Karpas-422 (cell line): Measurements from ENCODE around the gene LAG3. TPM values are rescaled to one million over a fixed set of nuclear protein-coding genes. Genes with fewer than 3 reads are reported as not detected.

Source experiments
- DNase-seq: peaks from one replicate; pipeline ENCODE4 v3.0.0-alpha.2; 2015
- H2AFZ ChIP-seq: fragments of 200-600 bp; sonication (generic); 2 replicates; pipeline ENCODE4 v1.6.1; 2014; ENCODE audit warnings: antibody characterized with exemption, low read length, mixed read lengths
- H3K27ac ChIP-seq: fragments of 200-600 bp; sonication (generic); 2 replicates; pipeline ENCODE4 v1.5.1; 2014; ENCODE audit warnings: mild to moderate bottlenecking, low read length, moderate library complexity
- H3K27me3 ChIP-seq: fragments of 200-600 bp; sonication (generic); 2 replicates; pipeline ENCODE4 v1.6.1; 2014; ENCODE audit warnings: low read length, mixed read lengths
- H3K36me3 ChIP-seq: fragments of 200-600 bp; sonication (generic); 2 replicates; pipeline ENCODE4 v1.6.1; 2014; ENCODE audit warnings: low read length, mixed read lengths; ENCODE audit not compliant: insufficient read depth
- H3K4me1 ChIP-seq: fragments of 200-600 bp; sonication (generic); 2 replicates; pipeline ENCODE4 v1.6.1; 2014; ENCODE audit warnings: mild to moderate bottlenecking, low read length, mixed read lengths
- H3K4me2 ChIP-seq: fragments of 200-600 bp; sonication (generic); 2 replicates; pipeline ENCODE4 v1.6.1; 2014; ENCODE audit warnings: low read length, low read depth, mild to moderate bottlenecking; ENCODE audit not compliant: poor library complexity, severe bottlenecking
- H3K4me3 ChIP-seq: fragments of 200-600 bp; sonication (generic); 2 replicates; pipeline ENCODE4 v1.5.1; 2014; ENCODE audit warnings: mild to moderate bottlenecking, antibody characterized with exemption, low read length, mixed read lengths
- H3K79me2 ChIP-seq: fragments of 200-600 bp; sonication (generic); 2 replicates; pipeline ENCODE4 v1.6.1; 2014; ENCODE audit warnings: mild to moderate bottlenecking, low read length, mixed read lengths
- H3K9ac ChIP-seq: fragments of 200-600 bp; sonication (generic); 2 replicates; pipeline ENCODE4 v1.6.0; 2014; ENCODE audit warnings: low read length
- H3K9me2 ChIP-seq: fragments of 200-600 bp; sonication (generic), shearing (Covaris generic); replicated peaks from 2 replicates; pipeline ENCODE4 v1.6.0; 2014; ENCODE audit warnings: mild to moderate bottlenecking, low read length, moderate library complexity; ENCODE audit not compliant: insufficient read depth
- H3K9me3 ChIP-seq: fragments of 300-700, 200-600 bp; sonication (generic); 2 replicates; pipeline ENCODE4 v1.6.1; 2014; ENCODE audit warnings: low read length, mixed read lengths
- H4K20me1 ChIP-seq: fragments of 200-600 bp; sonication (generic); 2 replicates; pipeline ENCODE4 v1.6.1; 2014; ENCODE audit warnings: mild to moderate bottlenecking, antibody characterized with exemption, low read length, low read depth; ENCODE audit not compliant: insufficient read depth
- total RNA-seq: library from RNA; depleted of rRNA; stranded (reverse); fragments of >200 nt; shearing (Covaris generic); gene quantifications from 2 replicates; pipeline ENCODE4 v1.2.3, GENCODE V29; 2014; ENCODE audit warnings: low replicate concordance

LAG3 gene
- total RNA-seq, 1 experiment from 2014 or later: 0.22 TPM

DNA sequence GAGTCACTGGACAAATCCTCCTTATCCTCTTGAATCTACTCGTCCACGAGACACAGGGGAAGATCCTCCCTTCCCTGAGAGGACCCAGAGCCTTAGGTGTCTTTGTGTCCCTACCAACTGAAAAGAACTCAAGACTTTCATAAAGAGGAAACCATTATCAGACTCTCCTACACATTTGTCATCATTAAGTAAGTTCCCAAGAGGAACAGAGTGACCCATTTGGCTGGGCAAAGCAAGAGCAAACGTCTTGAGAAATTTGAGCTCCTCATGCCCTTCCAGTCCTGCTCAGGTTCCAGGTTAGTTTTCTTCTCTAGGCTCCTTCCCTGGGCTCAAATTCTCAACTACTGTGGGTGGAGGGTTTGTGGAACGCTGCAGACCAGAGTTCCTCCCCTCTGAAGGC, 25.1 kb upstream of the LAG3 start:
- no peak for DNase-seq
- Histone ChIP-seq H3K4me3 (no peak overlapping the region), H3K36me3 (peaks cover 18% of the 10 kb centered on the region), H3K9me2 (no peaks in the 10 kb centered on the region), H2AFZ (no peak overlapping the region), H3K9ac (no peak overlapping the region), H3K9me3 (no peaks in the 10 kb centered on the region), H3K4me1 (peaks cover 19% of the 10 kb centered on the region), H3K27me3 (no peaks in the 10 kb centered on the region; the same call in 1 of the 2 replicates), H3K4me2 (no peak overlapping the region), H3K79me2 (peaks cover 11% of the 10 kb centered on the region), H4K20me1 (peaks cover 6% of the 10 kb centered on the region), H3K27ac (no peak overlapping the region)

DNA sequence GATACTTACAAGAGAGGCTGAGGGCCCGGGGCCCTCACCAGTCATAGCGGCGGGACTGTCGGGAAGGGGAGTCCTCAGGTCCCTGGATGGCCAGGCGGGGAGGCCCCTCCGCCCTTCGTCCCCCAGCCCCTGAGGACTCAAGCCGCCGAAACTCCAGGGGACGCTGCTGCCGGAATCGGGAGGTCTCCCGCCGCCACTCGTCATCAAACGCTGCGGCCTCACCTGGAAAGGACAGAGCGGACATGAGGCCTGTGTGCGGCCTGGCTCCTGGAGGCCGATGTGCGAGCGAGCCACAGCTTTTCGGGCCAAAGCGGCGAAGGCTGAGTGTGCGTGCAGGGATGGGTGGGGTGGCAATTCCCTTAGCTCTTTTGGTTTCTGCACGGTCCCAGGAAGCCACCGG, 23.6 kb upstream of the LAG3 start:
- peaks cover 17% of the 10 kb centered on the region for H3K79me2 ChIP-seq
- H3K4me3 ChIP-seq: no peak overlapping the region
- no peak for DNase-seq
- H3K27me3 ChIP-seq: no peaks in the 10 kb centered on the region
- no peaks in the 10 kb centered on the region for H3K9me3 ChIP-seq
- no peak overlapping the region for H3K4me2 ChIP-seq
- no peak overlapping the region for H3K27ac ChIP-seq
- peaks cover 18% of the 10 kb centered on the region for H3K36me3 ChIP-seq
- H3K4me1 ChIP-seq: peaks cover 25% of the 10 kb centered on the region
- H4K20me1 ChIP-seq: peaks cover 8% of the 10 kb centered on the region
- no peaks in the 10 kb centered on the region for H3K9me2 ChIP-seq
- no peak overlapping the region for H2AFZ ChIP-seq
- no peak overlapping the region for H3K9ac ChIP-seq

DNA sequence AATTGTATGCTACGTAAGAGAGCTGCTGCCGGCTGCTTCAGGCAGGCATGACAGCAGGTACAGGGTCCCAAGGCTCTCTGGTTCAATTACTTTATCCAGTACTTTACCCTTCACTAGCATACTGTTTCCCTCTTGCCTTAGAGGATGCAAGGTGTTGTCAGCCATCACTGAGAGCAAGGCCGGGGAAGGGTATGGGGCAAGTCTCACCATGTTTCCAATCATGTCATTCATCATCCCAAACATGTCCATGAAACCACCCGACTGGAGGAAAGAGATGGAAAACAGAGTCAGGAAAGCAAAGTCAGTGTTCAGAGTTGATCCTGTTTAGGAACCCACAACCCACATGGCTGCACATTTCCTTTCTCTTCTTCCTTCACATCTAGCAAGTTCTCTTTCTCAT, 21.8 kb upstream of the LAG3 start:
- H3K9me3 ChIP-seq: no peaks in the 10 kb centered on the region
- no peaks in the 10 kb centered on the region for H3K27me3 ChIP-seq
- no peak overlapping the region for H3K4me2 ChIP-seq
- H3K4me3 ChIP-seq: no peak overlapping the region
- no peak overlapping the region for H2AFZ ChIP-seq
- H3K36me3 ChIP-seq: peaks cover 18% of the 10 kb centered on the region
- no peaks in the 10 kb centered on the region for H3K9me2 ChIP-seq
- H3K4me1 ChIP-seq: peaks cover 30% of the 10 kb centered on the region
- no peak for DNase-seq
- 0 out of 2 replicates have a peak overlapping the region, but pooled peaks have one; percentile 1 for H3K9ac ChIP-seq
- peaks cover 17% of the 10 kb centered on the region for H3K79me2 ChIP-seq
- H3K27ac ChIP-seq: no peak overlapping the region
- peaks cover 8% of the 10 kb centered on the region for H4K20me1 ChIP-seq

DNA sequence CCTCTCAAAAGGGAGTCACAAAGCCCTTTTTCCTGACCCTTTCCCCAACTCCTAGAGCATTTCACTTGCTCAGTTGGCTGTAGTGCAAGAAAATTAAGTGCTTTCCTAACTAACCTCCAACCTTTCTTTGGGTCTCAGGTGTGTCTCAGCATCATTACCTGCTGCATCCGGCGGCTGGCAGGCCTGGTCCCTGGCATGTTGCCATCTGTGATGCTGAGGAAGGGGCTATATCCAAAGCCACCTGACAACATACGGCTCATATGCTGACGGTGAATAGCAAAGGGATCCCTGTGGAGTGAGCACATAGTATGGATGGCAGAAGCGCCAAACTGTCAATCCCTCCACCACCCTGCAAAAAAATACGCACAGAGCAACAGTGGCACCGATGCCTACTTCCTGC, 20.6 kb upstream of the LAG3 start:
- Histone ChIP-seq H3K79me2 (peaks cover 17% of the 10 kb centered on the region), H3K4me3 (peak overlapping the region; percentile 97), H3K27ac (peak overlapping the region; percentile 96; the same call in 1 of the 2 replicates), H3K9me2 (no peaks in the 10 kb centered on the region), H4K20me1 (peaks cover 8% of the 10 kb centered on the region), H3K36me3 (peaks cover 18% of the 10 kb centered on the region), H3K4me2 (peak overlapping the region; percentile 92), H2AFZ (no peak overlapping the region), H3K9ac (peak overlapping the region; percentile 99), H3K9me3 (no peaks in the 10 kb centered on the region), H3K27me3 (no peaks in the 10 kb centered on the region), H3K4me1 (peaks cover 20% of the 10 kb centered on the region)
- no peak for DNase-seq

DNA sequence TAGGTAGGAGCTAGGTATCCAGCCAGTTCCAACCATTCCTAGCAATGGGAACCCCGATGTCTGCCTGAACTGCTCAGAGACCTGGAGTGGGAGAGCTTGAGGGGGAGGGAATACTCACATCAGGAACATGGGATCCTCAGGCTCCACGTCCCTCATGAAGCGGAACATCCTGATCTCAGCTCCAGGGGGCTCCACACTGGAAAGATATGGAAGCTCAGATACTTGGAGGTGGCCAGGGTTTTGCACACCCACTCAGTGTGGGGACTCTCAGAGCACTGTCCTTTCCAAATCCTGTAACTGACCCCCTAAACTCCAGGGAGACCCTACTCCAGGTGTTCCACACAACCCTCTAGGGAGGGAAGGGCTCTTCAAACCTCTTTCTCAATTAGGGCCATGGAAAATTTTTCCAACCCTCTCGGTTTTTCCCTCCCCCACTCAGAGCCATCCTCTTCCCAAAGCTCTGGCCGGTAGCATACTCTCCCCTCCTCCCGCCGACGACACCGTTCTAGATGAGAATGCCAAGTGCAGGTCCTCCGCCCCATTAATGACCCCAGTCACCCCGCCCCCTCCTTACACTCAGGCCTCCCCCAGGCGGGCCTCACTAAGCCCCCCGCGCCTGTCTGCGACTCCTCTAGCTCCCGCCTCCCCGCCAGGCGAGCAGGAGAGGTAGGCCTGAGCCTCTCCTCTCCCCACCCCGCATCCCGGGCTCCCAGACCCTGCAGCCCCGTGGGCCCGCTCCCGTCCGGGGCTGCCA, 20.0 kb upstream of the LAG3 start:
- no peaks in the 10 kb centered on the region for H3K9me3 ChIP-seq
- peaks cover 20% of the 10 kb centered on the region for H3K4me1 ChIP-seq
- H4K20me1 ChIP-seq: peaks cover 8% of the 10 kb centered on the region
- H3K9ac ChIP-seq: peak overlapping the region; percentile 99
- DNase-seq: peak; percentile 78
- H3K36me3 ChIP-seq: peaks cover 18% of the 10 kb centered on the region
- no peaks in the 10 kb centered on the region for H3K27me3 ChIP-seq
- H3K4me3 ChIP-seq: peak overlapping the region; percentile 97
- H3K4me2 ChIP-seq: peak overlapping the region; percentile 92
- peaks cover 17% of the 10 kb centered on the region for H3K79me2 ChIP-seq
- 0 out of 2 replicates have a peak overlapping the region, but pooled peaks have one; percentile 60 for H2AFZ ChIP-seq
- no peaks in the 10 kb centered on the region for H3K9me2 ChIP-seq
- peak overlapping the region; percentile 96 for H3K27ac ChIP-seq

DNA sequence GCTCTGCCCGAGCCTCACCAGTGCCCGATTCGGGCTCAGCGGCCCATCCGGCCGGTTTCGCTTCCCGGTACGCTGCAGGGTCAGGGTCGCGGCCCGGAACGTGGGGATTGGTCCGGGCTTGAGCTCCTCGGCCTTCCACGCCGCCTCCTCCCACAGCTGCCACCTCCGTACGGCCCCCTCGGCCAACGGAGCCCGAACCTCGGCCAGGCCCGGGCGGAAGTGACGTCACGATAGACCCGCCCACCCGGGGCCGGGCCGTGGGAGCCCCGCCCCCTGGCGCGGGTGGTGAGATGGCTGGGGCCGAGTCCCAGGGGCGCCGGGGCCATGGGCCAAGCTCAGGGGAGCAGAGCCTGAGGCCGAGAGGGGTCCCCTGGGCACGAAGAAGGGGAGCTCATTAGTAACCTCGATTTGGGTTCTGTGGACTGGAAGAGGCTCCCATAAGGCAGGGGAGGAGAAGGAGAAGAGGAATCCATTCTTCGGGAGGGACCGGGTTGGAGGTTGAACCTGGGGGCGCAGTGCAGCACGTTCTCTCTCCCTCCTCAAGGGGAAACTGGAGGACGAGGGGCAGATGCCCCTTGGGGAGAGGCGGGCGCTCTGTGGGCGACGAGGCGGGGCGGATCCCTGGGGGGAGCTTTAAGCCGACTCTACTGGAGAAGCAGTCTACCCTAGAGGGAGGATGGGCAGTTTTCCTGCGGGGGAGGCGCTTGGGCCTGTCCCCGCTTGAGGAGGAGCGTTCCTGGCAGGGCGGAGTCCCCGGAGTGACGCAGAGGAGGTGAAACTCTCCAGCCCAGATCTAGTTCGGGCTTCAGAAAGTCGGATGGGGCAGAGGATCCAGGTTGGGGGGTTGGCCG, 19.2 kb upstream of the LAG3 start, which contains the start of gene MLF2:
Gene MLF2, minus strand, starts transcription at position 221 of the 851 bp plus-strand sequence. CDS start 807 bp downstream, outside the sequence.
- Histone ChIP-seq H4K20me1 (peaks cover 8% of the 10 kb centered on the region), H3K27me3 (no peaks in the 10 kb centered on the region), H3K4me3 (peak within 1 kb of the TSS; percentile 97), H3K4me2 (peak within 1 kb of the TSS; percentile 92), H3K27ac (peak within 1 kb of the TSS; percentile 96), H3K36me3 (peaks cover 12% of the 10 kb centered on the region), H3K4me1 (peaks cover 20% of the 10 kb centered on the region), H3K79me2 (peaks cover 17% of the 10 kb centered on the region), H3K9me3 (no peaks in the 10 kb centered on the region), H3K9me2 (no peaks in the 10 kb centered on the region), H3K9ac (peak within 1 kb of the TSS; percentile 99), H2AFZ (peak within 1 kb of the TSS; percentile 60; the same call in 1 of the 2 replicates)
- peak; percentile 99 for DNase-seq

DNA sequence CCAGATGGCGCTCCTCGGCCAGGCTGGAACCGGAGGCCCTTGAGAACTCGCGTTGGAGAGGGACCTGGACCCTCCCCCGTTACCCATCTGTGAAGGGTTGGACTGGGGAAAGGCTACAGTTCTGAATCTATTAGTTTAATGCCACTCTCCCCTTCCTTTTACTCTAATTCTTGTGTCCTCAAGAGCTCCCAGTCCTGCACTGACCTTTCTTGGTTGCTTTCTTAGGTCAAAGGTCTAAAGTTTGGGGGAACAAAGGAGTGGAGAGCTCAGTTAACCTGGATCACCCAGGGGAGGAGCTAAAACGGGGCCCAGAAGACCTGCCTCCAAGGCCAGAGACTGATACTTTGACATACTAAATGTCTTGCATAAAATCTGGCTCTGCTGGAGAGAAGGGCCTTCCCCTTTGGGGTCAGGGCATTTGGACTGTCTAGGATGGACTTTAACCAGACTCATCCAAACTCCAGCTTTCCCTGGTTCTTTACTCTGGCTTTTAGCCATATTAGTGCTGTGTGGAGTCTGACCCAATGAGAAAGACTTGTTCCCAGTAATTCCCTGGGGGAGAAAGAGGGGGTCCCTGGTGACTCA, 18.5 kb upstream of the LAG3 start:
- Histone ChIP-seq H3K9me2 (no peaks in the 10 kb centered on the region), H3K79me2 (peaks cover 17% of the 10 kb centered on the region), H3K27me3 (no peaks in the 10 kb centered on the region), H3K9ac (peak overlapping the region; percentile 99), H3K4me1 (peaks cover 20% of the 10 kb centered on the region), H3K27ac (peak overlapping the region; percentile 96; the same call in 1 of the 2 replicates), H4K20me1 (peaks cover 8% of the 10 kb centered on the region), H3K4me2 (peak overlapping the region; percentile 92), H3K36me3 (peaks cover 12% of the 10 kb centered on the region), H3K4me3 (peak overlapping the region; percentile 54; the same call in 1 of the 2 replicates), H2AFZ (peak overlapping the region; percentile 46; the same call in 1 of the 2 replicates), H3K9me3 (no peaks in the 10 kb centered on the region)
- DNase-seq: no peak
